ENCODE measurements around the gene TBCD.

Gene TBCD

DNA sequence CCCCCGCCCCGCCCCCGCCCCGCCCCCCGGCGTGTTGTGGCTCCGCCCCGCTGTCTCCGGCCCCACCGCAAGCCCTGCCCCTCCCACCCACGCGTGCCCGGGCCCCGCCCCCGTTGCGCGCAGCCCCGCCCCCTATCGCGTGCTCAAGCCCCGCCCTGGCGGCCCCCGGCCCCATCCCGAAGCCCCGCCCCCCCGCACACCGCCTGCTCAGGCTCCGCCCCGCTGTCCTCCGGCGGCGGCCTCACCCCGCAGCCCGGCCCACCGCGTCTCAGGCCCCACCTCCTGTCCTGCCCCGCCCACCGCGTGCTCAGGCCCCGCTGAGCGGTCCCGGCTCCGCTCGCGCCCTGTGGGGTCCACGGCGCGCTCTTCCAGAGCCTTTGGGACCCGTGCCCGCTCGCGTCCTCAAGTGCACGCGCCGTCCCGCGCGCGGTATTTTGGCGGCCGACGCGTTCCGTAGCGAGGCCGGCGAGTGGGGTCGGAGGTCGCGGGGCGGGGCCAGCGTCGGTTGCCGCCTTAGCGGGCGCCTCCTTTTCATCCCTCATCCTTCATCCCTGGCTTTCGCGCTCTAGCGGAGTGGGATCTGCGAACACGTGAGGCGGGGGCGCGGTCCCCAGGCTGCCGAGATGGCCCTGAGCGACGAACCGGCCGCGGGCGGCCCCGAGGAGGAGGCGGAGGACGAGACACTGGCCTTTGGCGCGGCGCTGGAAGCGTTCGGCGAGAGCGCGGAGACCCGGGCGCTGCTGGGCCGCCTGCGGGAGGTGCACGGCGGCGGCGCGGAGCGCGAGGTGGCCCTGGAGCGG, at the start of gene TBCD:
Gene TBCD, plus strand, starts transcription at position 495 of the 800 bp plus-strand sequence. Its CDS starts 129 bp downstream, at position 624.
- peak; percentile 52 for DNase-seq (ENCODE audit: low read depth)

GRCh38 chr17:82702231-82702927, 49.5 kb upstream of the TBCD start:
- DNase-seq (ENCODE audit: low read depth), result no peak

DNA sequence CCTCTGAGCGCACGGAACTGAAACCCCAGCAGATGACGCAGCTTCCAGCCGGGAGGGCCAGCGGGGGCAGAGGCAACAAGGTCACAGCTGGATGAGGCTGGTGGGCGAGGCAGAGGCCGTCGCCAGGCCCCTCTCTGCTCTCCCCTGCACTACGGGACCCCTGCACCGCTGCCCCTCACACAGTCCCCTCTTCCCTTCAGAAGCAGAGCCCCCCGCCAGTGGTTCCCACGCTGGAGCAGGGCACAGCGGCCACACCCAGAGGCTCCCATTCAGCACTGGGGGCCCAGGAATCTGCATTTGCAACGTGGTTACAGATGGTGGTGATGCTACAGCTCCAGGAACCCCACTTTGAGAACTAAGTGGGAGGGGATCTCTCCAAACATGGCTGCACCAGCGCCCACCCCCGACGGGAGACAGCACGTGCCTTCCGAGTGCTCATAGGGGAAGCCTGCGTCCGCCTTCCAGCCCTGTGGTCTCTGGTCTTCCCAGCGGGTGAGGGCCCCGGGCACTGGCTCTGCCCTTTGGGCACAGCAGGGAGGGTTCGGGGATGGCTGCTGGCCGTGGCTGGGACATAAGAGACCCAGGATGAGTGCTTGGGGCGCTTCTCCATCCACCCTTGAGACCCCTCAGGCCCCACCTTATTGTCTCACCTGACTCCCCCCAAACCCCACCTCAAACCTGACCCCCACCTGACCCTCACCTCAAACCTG, 48.7 kb upstream of the TBCD start:
- DNase-seq (ENCODE audit: low read depth), result no peak

DNA sequence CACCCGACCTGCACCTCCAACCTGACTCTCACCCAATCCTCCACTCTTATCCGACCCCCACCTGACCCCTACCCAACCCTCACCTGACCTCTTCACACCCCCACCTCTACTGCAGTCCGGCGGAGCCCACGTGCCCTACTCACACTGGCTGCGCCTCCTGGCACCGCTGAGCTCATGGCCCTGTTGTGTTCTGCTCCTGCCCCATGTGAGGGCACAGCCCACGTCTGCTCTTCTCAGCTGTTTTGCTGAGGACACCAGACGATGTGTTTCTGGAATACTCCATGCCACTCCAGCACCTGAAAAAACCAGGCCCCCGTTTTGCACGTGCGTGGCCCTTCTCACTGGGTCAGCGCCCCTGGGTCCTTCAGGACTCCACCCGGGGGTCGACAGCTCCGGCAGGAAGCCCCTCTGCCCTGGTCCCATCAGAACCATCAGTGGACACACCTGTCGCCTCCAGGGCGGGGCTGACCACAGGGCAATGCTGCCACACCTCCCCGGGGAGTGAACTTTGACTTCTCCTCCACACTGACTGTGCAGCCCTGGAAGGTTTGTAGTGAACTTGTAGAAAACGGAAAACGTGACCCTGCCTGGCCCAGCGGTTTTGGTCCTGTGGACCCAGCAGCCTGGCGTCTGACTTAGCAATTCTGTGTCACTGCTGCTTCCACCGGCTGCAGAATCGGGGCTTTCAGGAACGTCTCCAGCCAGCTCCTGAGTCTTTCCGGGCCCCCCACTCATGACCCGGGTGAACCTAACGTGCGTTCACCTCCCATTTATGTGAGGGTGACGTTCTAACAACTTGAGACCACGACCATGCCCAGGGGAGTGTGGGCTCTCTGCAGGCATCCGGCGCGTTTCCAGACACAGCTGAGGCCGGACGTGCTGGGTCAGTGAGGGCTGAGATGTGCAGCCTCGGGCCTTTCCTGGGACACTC, 47.7 kb upstream of the TBCD start:
- DNase-seq (ENCODE audit: low read depth), result no peak

DNA sequence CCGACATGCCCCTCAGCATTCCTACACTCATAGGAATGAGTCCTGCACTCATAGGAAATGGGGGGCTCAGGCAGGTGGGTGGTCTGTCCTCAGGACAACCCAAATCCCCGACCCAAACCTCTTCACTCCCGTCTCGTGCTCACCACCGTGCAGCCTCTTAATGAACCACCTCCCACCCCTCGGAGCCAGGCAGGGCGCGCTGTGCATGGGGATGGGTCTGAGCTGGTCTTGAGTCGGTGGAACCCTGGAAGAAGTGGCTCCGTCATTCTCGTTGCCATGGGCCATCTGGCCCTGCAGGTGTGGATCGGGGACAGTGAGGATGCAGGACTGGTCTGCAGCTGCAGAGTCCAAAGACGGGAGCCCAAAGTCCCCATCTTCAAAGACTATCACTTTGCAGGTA, 47.0 kb upstream of the TBCD start:
- no peak for DNase-seq (ENCODE audit: low read depth)

DNA sequence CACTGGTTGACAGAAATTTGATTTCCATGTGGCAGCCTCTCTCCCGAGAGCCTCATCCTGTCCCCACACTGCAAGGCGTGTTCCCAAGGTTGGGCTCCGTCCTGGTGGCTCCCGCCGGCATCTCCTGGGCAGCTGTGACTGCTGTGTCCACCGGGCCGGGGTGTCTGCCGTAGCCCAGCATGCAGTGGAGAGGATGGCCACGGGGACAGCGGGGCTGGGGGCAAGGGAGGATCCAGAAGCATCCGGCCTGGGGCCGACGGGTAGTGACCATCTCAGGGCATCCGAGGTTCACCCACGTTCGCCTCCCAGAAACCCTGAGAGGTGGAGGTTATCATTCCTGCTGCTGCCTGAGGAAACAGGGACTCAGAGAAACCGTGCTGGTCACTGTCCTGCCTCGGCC, 46.1 kb upstream of the TBCD start:
- DNase-seq (ENCODE audit: low read depth), result no peak

DNA sequence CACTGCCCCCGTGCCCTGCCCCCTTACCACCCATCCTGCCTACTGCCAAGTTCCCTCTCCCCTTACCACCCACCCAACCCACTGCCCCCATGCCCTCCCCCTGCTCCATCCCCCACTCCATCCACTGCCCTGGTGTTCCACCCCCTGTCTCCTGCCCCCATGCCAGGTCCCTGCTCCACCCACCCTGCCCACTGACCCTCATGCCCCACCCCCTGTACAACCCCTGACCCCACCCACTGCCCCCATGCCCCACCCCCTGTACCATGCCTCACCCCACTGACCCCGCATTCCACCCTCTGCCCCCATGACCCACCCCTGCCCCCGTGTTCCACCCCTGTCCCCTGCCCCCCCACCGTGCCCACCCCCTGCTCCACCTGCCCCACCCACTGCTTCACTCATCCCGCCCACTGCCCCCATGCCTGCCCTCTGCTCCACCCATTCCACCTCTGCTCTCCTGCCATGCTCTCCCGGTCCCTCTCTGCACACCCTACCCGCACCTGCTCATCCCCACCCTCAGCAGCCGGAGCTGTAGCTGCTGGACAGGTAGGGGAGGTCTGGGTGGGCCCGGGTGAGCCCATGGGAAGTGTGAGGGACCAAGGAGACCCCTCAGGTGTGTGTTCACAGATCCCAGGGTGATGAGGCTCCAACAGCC, 42.7 kb upstream of the TBCD start:
- no peak for DNase-seq (ENCODE audit: low read depth)

GRCh38 chr17:82709676-82710498, 42.0 kb upstream of the TBCD start:
- DNase-seq (ENCODE audit: low read depth), result no peak

GRCh38 chr17:82710499-82711232, 41.2 kb upstream of the TBCD start:
- DNase-seq (ENCODE audit: low read depth), result no peak

- no peak for DNase-seq (ENCODE audit: low read depth)
These were observed 38.7 kb upstream of the TBCD start for GRCh38 chr17:82713071-82713723.

- DNase-seq (ENCODE audit: low read depth), result peak; percentile 44
These were observed 35.5 kb upstream of the TBCD start, which contains the start of gene FN3KRP for GRCh38 chr17:82716203-82717010. Gene FN3KRP (plus strand): TSS chr17:82716706. CDS start chr17:82716756, 50 bp downstream.

DNA sequence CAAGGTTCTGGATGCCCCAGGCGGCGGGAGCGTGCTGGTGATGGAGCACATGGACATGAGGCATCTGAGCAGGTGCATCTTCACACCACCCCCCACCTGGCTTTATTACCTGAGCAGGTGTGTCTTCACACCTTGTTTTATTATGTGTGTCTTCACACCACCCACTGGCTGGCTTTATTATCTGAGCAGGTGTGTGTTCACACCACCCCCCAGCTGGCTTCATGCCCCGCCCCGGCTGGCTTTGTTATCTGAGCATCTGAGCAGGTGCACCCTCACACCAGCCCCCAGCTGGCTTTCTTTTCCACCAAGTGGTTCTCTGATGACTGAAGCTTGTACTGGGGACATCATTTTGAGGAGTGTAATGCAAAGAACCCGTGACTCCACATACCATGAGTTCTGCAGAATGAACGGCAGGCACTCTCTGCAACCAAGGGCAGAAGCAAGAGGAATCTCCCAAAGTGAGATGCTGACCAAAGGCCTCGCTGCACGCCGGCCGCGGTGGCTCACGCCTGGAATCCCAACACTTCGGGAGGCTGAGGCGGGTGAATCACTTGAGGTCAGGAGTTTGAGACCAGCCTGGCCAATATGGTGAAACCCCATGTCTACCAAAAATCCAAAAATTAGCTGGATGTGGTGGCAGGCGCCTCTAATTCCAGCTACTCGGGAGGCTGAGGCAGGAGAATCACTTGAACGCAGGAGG, 32.7 kb upstream of the TBCD start:
- DNase-seq (ENCODE audit: low read depth), result no peak

DNA sequence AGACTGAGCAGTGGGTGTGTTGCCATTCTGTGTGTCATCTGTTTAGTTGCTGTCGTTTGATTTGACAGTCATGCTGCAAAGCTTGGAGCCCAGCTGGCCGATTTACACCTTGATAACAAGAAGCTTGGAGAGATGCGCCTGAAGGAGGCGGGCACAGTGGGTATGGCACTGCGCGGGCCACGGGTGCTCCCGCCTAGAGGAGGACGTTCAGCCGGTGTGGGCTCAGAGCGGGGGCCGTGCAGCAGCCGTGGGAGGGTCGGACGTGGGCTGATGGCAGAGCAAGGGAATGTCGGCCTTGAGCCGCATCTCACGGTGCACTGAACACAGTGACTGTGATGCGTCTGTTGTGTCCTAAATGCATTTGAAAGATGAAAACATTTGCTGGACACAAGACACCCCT, 31.7 kb upstream of the TBCD start:
- no peak for DNase-seq (ENCODE audit: low read depth)

DNA sequence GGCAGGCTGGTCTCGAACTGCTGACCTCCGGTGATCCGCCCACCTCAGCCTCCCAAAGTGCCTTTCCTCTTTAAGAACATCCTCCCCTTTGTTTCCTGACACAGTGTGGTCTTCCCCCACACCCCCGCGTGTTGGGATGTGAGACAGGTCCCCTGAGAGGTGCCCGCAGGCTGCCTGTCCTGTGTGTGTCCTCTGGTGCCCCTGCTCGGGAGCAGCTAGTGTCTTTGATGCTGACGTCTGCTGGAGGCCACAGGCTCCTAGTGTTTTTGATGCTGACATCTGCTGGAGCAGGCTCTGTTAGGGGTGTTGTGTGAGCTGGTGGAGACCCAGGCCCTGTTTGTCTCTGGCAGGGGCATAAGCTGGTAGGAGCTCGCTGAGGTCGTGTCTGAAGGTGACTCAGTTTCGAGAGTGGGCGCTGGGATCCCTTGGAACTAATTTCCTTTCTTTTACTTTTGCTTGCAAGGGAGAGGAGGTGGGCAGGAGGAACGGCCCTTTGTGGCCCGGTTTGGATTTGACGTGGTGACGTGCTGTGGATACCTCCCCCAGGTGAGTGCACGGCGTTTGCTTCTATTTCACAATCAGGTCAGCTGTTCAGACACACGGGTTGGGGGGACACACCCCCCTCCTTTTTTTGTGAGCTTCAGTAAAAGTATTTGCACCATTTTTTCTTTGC, 29.4 kb upstream of the TBCD start:
- no peak for DNase-seq (ENCODE audit: low read depth)

- DNase-seq (ENCODE audit: low read depth), result no peak
These were observed 28.6 kb upstream of the TBCD start for GRCh38 chr17:82723169-82723807.

- no peak for DNase-seq (ENCODE audit: low read depth)
These were observed 25.4 kb upstream of the TBCD start for GRCh38 chr17:82726427-82726826.

All from GM04503 (cell line).